Central memory CD8-positive, alpha-beta T cell (primary cell): Measurements from ENCODE around the gene RUFY2.
A peak's percentile ranks its signal among the peaks of the same experiment; 100 is the strongest.

Source experiments
- ATAC-seq: fragments of 150-1000 bp; cut with Tn5 transposase; replicated peaks from 2 replicates; pipeline ENCODE4 v1.10.0; 2022; ENCODE audit warnings: mild to moderate bottlenecking, moderate FRiP score, moderate number of reproducible peaks; ENCODE audit not compliant: poor library complexity, severe bottlenecking; ENCODE audit errors: extremely low read depth
- DNase-seq, 2 donors: peaks; one replicate each; pipeline ENCODE4 v3.0.0; 2021; ENCODE audit warnings: low spot score in 2 of 2
- H3K27ac Mint-ChIP-seq: one replicate; pipeline ENCODE4 v1.8.0; 2022; ENCODE audit warnings: low read depth, mild to moderate bottlenecking, moderate library complexity, mixed read lengths
- H3K27me3 Mint-ChIP-seq: one replicate; pipeline ENCODE4 v1.8.0; 2022; ENCODE audit warnings: mixed read lengths
- H3K36me3 Mint-ChIP-seq: one replicate; pipeline ENCODE4 v1.8.0; 2022; ENCODE audit warnings: mild to moderate bottlenecking, moderate library complexity, mixed read lengths; ENCODE audit not compliant: insufficient read depth
- H3K4me1 Mint-ChIP-seq: one replicate; pipeline ENCODE4 v1.8.0; 2022; ENCODE audit warnings: mixed read lengths
- H3K4me3 Mint-ChIP-seq: one replicate; pipeline ENCODE4 v1.8.0; 2022; ENCODE audit warnings: mild to moderate bottlenecking, moderate library complexity, mixed read lengths
- H3K9me3 Mint-ChIP-seq: one replicate; pipeline ENCODE4 v1.8.0; 2022; ENCODE audit warnings: mixed read lengths

Gene RUFY2

DNA sequence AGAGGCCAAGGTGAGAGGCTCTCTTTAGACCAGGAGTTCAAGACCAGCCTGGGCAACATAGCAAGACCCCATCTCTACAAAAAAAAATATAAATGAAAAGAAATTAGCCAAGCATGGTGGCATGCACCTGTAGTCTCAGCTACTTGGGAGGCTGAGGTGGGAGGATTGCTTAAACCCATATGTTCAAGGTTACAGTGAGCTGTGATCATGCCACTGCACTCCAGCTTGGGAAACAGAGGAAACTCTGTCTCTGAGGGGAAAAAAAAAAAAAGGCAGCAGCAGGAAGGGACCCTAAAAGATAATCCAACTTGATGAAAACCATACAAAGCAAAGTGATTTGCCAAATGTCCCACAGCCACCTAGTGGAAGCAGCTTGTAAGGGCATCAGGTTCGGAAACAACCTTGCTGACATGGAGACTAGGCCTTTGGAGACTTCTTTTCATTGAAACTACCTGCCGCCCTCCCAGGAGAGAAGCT, 58.8 kb downstream of the RUFY2 start:
- H3K27me3 Mint-ChIP-seq = no peaks in the 10 kb centered on the region
- ATAC-seq (peak; percentile 62), DNase-seq (peak; percentile 14 to 23)
- H3K4me1 Mint-ChIP-seq = no peaks in the 10 kb centered on the region
- H3K36me3 Mint-ChIP-seq = peaks cover 38% of the 10 kb centered on the region
- no peaks in the 10 kb centered on the region for H3K9me3 Mint-ChIP-seq
- H3K4me3 Mint-ChIP-seq = no peak overlapping the region
- H3K27ac Mint-ChIP-seq = peak overlapping the region; percentile 10

DNA sequence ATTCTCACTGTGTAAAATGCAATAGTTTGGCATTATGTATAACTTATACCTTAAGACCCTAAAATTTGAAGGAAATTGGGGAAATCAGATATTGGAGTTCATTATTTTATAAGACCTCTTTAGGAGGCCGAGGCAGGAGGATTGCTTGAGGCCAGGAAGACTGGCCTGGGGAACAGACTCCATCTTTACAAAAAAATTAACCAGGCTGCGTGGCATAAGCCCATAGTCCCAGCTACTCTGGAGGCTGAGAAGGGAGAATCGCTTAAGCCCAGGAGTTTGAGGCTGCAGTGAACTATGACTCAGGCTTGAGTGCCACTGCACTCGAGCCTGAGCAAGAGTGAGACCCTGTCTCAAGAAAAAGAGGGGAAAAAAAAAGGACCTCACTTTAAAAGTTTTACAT, 60.3 kb downstream of the RUFY2 start:
- Mint-ChIP-seq H3K9me3 (no peaks in the 10 kb centered on the region), H3K4me1 (peaks cover 2% of the 10 kb centered on the region), H3K4me3 (no peak overlapping the region), H3K27ac (no peak overlapping the region), H3K27me3 (no peaks in the 10 kb centered on the region), H3K36me3 (peaks cover 35% of the 10 kb centered on the region)
- no peak for ATAC-seq
- DNase-seq = no peak

DNA sequence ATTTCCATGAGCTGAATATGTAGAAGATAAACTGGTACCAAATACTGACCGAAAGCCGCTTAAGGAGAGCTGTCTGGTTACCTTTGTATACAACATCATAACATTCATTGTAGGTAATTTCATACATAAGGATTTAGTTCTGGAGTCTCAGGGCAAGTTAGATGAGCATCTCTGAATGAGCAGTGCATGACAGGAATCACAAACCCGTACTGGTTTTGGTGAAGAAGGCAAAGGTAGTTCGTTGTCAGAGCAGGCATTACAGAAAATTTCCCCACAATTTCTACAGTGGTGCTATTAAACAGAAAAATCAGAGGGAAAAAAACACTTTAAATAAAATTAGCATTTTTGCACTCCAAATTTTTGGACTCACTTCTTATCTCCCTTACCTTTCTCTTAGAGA, 61.5 kb downstream of the RUFY2 start:
- H3K27ac Mint-ChIP-seq = peak overlapping the region; percentile 53
- ATAC-seq = no peak
- H3K9me3 Mint-ChIP-seq = no peaks in the 10 kb centered on the region

DNA sequence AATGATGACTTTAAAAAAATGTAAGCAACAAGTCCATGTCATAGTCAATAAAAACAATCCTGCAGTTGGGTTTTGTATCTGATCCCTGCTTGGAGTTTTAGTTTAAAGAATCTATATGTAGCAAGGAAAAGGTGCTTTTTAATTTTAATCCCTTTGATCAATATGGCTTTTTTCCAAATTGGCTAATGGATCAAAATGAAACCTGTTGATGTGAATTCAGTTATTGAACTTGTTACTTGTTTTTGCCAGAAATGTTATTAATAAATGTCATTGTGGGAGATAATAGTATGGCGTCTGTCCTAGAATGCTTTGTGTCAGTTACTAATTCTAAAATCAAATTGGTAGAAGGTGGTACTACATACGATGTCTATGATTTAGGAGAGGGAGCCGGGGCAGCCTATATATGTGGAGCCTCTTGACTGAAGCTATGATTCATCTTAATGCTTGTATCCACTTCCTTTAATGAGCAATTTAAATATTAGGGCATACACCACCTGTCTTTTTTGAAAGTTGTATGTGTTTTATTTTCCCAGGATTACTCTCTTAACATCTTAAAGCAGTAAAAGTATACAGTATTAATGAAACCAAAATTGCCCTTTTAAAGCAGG, 64.1 kb downstream of the RUFY2 start:
- Mint-ChIP-seq H3K9me3 (no peaks in the 10 kb centered on the region), H3K27me3 (no peaks in the 10 kb centered on the region), H3K27ac (no peak overlapping the region), H3K36me3 (peaks cover 61% of the 10 kb centered on the region), H3K4me1 (peaks cover 22% of the 10 kb centered on the region), H3K4me3 (no peak overlapping the region)
- DNase-seq (no peak), ATAC-seq (no peak)

More for the DNA sequence above, 61.5 kb downstream of the RUFY2 start:
- H3K4me3 Mint-ChIP-seq = no peak overlapping the region
- no peaks in the 10 kb centered on the region for H3K27me3 Mint-ChIP-seq
- peaks cover 43% of the 10 kb centered on the region for H3K36me3 Mint-ChIP-seq
- peaks cover 10% of the 10 kb centered on the region for H3K4me1 Mint-ChIP-seq
- no peak for DNase-seq

DNA sequence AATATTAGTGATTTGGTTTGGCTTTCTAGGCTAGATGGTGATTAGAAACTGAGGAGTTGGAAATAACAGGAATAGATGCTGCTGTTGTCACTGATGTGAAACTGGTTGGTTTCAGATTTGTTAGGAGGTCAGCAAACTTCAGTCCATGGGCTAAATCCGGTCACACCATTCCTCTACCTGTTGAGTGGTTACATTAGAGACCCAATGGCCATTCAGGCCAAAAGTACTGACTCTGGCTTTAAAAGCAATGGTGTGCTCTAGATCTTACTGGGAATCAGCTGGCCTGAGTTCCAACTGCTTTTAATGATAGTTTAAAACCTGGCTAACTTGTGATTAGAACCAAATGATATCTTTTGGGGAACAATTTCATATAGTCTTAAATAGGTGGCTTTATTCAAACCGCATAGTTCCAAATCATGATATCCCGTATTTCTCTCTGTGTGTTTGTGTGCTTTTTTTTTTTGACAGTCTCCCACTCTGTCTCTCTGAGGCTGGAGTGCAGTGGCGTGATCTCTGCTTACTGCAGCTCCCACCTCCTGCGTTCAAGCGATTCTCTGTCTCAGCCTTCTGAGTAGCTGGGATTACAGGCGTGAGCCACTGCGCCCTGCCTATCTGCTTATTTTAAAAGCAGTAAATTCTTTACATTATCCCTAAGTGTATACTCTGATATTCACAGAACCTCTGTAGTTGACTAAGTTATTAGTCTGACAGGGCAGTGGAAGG, 66.6 kb downstream of the RUFY2 start:
- no peak for DNase-seq
- Mint-ChIP-seq H3K9me3 (no peaks in the 10 kb centered on the region), H3K36me3 (peaks cover 69% of the 10 kb centered on the region), H3K4me1 (peaks cover 47% of the 10 kb centered on the region), H3K27me3 (no peaks in the 10 kb centered on the region), H3K27ac (no peak overlapping the region), H3K4me3 (no peak overlapping the region)
- no peak for ATAC-seq

DNA sequence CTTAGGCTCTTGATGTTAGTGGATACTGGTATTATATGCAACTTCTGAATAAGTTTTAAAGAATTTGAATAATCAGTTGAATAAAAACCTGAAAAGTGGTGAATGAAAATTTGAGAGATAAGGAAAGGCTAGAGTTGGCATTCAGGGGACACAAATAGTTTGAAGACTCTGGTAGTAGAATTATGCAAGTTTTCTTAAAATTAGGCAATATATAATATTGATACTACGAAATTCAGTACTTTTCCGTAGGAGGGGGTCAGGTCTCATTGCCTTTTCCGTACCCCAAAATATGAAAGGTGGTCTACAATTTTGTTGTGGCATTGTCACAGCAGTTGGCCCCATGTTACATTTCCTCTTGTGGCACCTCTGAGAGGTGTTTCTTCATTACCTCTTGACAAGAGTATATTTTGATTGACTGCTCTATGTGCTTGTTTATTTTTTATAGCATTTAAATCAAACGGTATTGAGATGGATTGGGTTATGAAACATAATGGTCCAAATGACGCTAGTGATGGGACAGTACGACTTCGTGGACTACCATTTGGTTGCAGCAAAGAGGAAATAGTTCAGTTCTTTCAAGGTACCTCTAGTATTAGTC, 70.2 kb downstream of the RUFY2 start:
- H3K4me3 Mint-ChIP-seq = peak overlapping the region; percentile 99
- H3K36me3 Mint-ChIP-seq = peaks cover 66% of the 10 kb centered on the region
- peak overlapping the region; percentile 98 for H3K27ac Mint-ChIP-seq
- ATAC-seq (no peak), DNase-seq (no peak)
- no peaks in the 10 kb centered on the region for H3K9me3 Mint-ChIP-seq
- peaks cover 72% of the 10 kb centered on the region for H3K4me1 Mint-ChIP-seq
- H3K27me3 Mint-ChIP-seq = no peaks in the 10 kb centered on the region

DNA sequence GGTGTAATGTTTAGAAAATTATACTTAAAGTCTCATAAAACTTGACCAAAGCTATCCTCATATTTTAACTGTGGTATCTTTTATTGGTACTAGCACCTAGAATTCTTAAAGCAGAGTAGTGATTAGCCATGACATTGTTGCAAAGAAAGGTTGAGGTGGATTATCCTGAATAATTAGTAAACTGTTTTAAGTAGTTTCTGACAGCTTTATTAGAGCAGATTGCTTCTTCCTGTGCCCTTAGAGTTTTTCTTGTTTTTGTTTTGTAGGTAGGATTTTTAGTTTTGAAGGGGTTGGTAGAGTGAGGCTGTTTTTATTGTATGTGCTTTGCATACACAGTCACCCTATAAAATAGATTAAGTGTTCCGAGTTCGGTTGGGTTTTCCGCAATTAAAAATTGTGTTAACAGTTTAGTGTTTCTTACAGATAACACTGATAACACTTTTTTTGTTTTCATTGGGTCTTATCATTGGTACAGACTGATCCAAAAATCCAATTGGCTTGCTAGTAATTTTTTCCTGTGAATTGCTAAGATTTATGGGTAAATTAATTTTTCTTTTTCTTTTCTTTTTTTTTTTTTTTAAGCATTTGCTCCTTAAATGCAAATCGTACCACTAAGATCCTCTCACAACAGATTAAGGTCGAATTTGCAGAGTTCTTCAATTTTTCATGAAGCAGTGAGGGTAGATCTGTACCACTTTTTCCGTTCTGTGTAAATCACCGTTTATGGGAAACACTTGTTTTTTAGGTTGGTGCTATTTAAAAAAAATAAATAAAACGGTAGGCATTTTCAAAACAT, 72.2 kb downstream of the RUFY2 start:
- H3K27ac Mint-ChIP-seq = peak overlapping the region; percentile 98
- no peak for ATAC-seq
- no peaks in the 10 kb centered on the region for H3K9me3 Mint-ChIP-seq
- H3K27me3 Mint-ChIP-seq = no peaks in the 10 kb centered on the region
- H3K36me3 Mint-ChIP-seq = peaks cover 55% of the 10 kb centered on the region
- H3K4me1 Mint-ChIP-seq = peaks cover 65% of the 10 kb centered on the region
- DNase-seq = no peak
- peak overlapping the region; percentile 99 for H3K4me3 Mint-ChIP-seq

DNA sequence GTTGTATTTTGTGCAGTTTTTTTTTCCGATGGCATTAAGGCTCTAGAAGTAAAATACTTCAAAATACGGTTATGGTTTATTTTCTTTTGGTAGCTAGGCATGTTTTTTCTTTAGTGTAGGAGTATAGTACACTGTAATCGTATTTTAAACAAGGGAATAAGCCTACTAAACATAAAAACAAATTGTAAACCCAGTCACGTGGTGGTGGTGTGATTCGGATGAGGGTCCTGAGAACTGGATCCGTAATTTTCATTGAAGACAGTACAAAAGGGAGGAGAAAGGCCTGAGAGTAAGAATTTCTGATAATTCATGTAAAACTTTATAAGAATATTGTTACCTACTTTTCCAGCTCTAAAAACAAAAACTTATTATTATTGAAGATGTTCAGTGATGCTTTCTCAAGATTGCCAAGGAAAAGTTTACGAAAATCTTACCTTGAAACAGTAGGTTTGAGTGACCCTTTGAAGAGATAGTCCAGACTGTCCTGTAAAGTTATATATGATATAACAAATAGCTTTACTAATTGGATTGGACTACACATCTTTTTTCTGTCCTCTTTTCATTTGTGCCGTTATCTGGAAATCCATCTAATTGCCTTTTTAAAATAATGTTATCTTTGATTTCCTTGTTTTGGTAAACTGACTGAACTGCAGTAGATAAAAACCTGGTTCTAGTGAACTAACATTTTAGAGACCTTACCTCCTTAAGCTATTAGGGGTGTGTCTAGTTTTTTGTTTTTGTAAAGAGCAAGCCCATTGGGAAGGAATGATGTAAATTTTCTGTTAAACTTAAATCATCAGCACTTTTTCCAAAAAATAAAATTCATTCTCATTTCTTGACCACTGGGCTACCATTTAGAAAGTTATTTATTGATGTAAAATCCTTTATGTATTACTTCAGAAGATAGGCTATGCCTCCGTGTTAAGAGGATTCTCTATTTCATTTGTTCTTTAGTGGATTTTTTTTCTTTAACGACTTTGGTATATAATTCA, 73.3 kb downstream of the RUFY2 start:
- Mint-ChIP-seq H3K4me3 (peak overlapping the region; percentile 99), H3K36me3 (peaks cover 46% of the 10 kb centered on the region), H3K27me3 (no peaks in the 10 kb centered on the region), H3K27ac (peak overlapping the region; percentile 98), H3K4me1 (peaks cover 61% of the 10 kb centered on the region), H3K9me3 (no peaks in the 10 kb centered on the region)
- DNase-seq = no peak
- no peak for ATAC-seq

DNA sequence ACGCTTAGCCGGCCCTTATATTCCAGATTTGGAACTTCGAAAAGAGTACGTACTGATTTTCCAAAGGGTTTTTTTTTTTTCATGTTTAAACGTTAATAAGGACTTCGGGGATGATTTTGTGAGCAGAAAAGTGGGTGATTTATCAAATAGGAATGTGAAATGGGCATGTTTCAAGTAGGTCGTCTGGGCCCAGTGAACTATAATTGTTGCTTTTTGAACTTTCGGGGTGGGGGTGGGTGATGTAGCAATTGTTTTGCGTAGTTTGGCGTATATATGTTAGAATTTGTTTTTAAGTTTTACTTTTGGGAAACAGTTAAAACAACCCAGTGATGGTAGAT, 74.0 kb downstream of the RUFY2 start:
- peak overlapping the region; percentile 98 for H3K27ac Mint-ChIP-seq
- peaks cover 41% of the 10 kb centered on the region for H3K36me3 Mint-ChIP-seq
- ATAC-seq (no peak), DNase-seq (no peak)
- peaks cover 61% of the 10 kb centered on the region for H3K4me1 Mint-ChIP-seq
- no peaks in the 10 kb centered on the region for H3K27me3 Mint-ChIP-seq
- peak overlapping the region; percentile 99 for H3K4me3 Mint-ChIP-seq
- no peaks in the 10 kb centered on the region for H3K9me3 Mint-ChIP-seq

DNA sequence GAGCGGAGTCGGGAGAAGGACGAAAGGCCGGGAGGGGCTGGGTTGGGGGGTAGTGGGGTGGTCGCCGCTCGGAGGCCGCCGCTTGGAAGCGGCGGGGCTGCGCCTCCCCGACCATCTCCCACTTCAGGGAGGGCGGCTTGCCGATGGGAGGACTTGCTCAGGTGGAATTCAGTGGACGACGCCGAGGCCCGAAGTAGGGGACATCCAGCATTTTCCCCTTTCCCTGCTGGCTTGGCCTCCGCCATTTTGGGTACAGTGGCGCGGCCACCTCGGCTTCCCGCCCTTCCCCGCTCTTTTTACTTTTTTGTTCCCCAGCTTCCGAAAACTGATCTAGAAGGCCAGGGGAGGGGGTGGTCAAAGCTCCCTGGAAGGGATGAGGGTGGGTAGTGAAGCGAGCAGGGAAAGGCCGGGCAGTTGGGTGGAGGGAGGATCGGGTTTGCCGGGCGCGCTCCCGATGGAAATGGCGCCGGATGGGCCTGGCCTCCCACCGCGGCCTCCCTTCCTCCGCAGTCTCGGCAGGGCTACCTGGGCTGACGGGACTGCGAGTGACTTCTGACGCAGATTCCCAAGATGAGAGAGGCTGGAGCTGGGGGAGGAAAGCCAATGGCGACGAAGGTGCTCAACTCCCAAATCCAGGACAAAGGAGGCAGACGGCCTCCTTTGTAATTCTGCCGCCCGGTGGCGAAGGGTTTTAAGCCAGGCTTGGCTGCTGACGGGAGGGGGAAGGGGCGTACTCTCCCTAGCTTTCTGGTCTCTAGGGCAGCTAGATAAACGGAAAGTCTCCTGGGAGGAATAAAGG, 74.6 kb downstream of the RUFY2 start, which contains the start of gene PBLD:
PBLD (minus strand) TSS at position 670 of the 799 bp plus-strand sequence. CDS start 26,084 bp downstream, outside the sequence.
- H3K4me3 Mint-ChIP-seq = peak within 1 kb of the TSS; percentile 99
- no peaks in the 10 kb centered on the region for H3K27me3 Mint-ChIP-seq
- peak within 1 kb of the TSS; percentile 98 for H3K27ac Mint-ChIP-seq
- peaks cover 36% of the 10 kb centered on the region for H3K36me3 Mint-ChIP-seq
- H3K4me1 Mint-ChIP-seq = peaks cover 56% of the 10 kb centered on the region
- H3K9me3 Mint-ChIP-seq = no peaks in the 10 kb centered on the region
- DNase-seq (peak; percentile 40 to 48), ATAC-seq (peak; percentile 11)
